ENCODE measurements around the gene CDS2.

DNA sequence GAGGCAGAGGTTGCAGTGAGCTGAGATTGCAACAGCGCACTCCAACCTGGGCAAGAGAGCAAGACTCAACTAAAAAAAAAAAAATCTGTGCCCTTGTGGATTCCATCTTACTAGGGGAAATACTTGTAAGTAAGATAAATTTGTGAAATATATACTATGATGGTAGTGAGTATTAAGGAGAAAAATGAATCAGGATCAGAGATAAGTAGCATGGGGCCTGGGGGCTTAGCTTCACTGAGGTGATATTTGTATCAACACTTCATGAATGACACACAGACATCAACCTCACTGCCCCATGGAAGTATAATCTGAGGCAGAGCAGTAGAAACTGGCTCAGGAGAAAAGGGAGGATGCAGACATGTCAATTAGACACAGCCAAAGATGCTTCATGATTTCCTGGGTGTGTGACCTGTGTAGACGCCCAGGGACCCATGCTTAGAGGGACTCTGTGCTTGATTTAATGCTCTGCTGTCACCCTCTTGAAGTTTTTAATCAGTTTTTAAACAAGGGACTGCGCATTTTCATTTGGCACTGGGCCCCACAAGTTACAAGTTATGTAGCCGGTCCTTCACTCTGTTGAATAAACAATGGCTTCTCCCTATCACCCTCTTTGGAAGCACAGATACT, 48.9 kb upstream of the CDS2 start:
- TF ChIP-seq POLR2AphosphoS5 (IDR thresholded peaks at IDR 0.05), result no peak
- TF ChIP-seq POLR2A (IDR thresholded peaks at IDR 0.05), result no peak
- TF ChIP-seq, protein P1, sequence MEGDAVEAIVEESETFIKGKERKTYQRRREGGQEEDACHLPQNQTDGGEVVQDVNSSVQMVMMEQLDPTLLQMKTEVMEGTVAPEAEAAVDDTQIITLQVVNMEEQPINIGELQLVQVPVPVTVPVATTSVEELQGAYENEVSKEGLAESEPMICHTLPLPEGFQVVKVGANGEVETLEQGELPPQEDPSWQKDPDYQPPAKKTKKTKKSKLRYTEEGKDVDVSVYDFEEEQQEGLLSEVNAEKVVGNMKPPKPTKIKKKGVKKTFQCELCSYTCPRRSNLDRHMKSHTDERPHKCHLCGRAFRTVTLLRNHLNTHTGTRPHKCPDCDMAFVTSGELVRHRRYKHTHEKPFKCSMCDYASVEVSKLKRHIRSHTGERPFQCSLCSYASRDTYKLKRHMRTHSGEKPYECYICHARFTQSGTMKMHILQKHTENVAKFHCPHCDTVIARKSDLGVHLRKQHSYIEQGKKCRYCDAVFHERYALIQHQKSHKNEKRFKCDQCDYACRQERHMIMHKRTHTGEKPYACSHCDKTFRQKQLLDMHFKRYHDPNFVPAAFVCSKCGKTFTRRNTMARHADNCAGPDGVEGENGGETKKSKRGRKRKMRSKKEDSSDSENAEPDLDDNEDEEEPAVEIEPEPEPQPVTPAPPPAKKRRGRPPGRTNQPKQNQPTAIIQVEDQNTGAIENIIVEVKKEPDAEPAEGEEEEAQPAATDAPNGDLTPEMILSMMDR (IDR thresholded peaks at IDR 0.05), result no peak
- TF ChIP-seq EP300 (IDR thresholded peaks at IDR 0.05; ENCODE audit: low read depth), result no peak
